ENCODE results near the gene ARRB2. TPM values are rescaled to one million over a fixed set of nuclear protein-coding genes. Genes with fewer than 3 reads are reported as not detected.

ARRB2 gene
- total and polyA plus RNA-seq, 2 donors (not counting 3 experiments of a cell fraction or from before 2014, with no cell fraction given), result 18.6 to 21.3 TPM

DNA sequence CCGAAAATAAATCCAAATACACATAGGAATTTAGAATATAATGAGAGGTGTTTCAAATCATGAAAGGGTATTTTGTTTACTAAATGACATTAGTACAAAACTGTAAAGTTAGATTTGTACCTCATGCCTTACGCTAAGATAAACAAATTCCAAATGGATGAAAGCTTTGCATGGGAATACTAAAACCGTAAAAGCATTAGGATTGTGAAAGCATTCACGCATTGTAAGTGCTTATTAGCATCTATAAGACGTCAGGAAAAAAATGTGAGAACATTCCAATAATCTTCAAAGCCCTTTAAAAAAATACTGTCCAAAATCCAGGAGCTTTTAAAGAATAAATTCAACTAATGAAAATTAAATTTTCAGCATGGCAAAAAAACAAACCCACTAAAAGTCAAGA, 44.1 kb upstream of the ARRB2 start:
- BruUV-seq (replicated peaks), result no TSS peak
- CTCF ChIA-PET, result interaction anchor here (0.8 kb wide), 1 partner anchor 41 kb away, joined by 3 read pairs; no protein-coding TSS in a partner anchor

DNA sequence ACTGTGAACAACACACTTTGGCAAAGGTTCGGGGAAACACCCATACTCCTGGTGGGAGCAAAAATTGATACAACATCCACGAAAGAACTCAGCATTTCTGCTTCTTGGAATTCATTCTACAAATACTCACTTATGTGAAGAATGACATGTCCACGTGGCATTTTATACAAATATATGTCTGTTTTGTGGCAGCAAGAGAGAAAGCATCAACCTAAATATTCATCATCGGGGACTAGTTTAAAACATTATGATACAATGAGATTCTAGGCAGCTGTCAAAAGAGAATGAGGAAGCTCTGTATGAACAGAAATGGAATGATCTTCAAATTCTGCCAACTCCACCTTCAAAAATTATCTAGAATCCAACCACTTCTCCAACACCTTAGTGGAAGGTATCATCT, 43.3 kb upstream of the ARRB2 start:
- H3K4me3 ChIP-seq (replicated peaks in 1 of 3; ENCODE audit: insufficient read depth in 1 of 3, low read depth in 1 of 3, low read length in 3 of 3), result no peak overlapping the region
- BruUV-seq (replicated peaks), result no TSS peak
- H3K27me3 ChIP-seq (ENCODE audit: control insufficient read depth in 2 of 2, insufficient read depth in 2 of 2, low read length in 2 of 2), result peaks cover 3 to 6% of the 10 kb centered on the region in 2 experiments
- peaks cover 4 to 12% of the 10 kb centered on the region in 2 experiments for H3K36me3 ChIP-seq (ENCODE audit: control insufficient read depth in 2 of 2, extremely low read depth in 1 of 2, insufficient read depth in 2 of 2, low read length in 2 of 2)
- H4K20me1 ChIP-seq (replicated peaks; ENCODE audit: control insufficient read depth, extremely low read depth, insufficient read depth, low read length), result no peaks in the 10 kb centered on the region
- TF ChIP-seq EZH2 (IDR thresholded peaks at IDR 0.05; ENCODE audit: borderline replicate concordance, low read depth, low read length, severe bottlenecking), result no peak
- TF ChIP-seq, protein P1, sequence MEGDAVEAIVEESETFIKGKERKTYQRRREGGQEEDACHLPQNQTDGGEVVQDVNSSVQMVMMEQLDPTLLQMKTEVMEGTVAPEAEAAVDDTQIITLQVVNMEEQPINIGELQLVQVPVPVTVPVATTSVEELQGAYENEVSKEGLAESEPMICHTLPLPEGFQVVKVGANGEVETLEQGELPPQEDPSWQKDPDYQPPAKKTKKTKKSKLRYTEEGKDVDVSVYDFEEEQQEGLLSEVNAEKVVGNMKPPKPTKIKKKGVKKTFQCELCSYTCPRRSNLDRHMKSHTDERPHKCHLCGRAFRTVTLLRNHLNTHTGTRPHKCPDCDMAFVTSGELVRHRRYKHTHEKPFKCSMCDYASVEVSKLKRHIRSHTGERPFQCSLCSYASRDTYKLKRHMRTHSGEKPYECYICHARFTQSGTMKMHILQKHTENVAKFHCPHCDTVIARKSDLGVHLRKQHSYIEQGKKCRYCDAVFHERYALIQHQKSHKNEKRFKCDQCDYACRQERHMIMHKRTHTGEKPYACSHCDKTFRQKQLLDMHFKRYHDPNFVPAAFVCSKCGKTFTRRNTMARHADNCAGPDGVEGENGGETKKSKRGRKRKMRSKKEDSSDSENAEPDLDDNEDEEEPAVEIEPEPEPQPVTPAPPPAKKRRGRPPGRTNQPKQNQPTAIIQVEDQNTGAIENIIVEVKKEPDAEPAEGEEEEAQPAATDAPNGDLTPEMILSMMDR (IDR thresholded peaks at IDR 0.05; ENCODE audit: extremely low read depth in 1 of 2, insufficient read depth in 1 of 2, low read depth in 1 of 2, low read length in 2 of 2), result no peak
- TF ChIP-seq POLR2AphosphoS5 (IDR thresholded peaks at IDR 0.05; ENCODE audit: insufficient read depth, low read depth, low read length), result no peak
- no peak for TF ChIP-seq POLR2A (IDR thresholded peaks at IDR 0.05; ENCODE audit: low read depth, low read length)
- no peak for TF ChIP-seq GATA2 (IDR thresholded peaks at IDR 0.05; ENCODE audit: insufficient read depth, insufficient read length, low read depth, low read length)
- no peak for TF ChIP-seq JUN (IDR thresholded peaks at IDR 0.05; ENCODE audit: borderline replicate concordance, insufficient read depth, insufficient read length, low read depth)
- no peak for TF ChIP-seq FOS (IDR thresholded peaks at IDR 0.05; ENCODE audit: borderline replicate concordance, insufficient read depth, low read length)
- no peak for TF ChIP-seq MYC (IDR thresholded peaks at IDR 0.05; ENCODE audit: low read depth, low read length)
- TF ChIP-seq, protein P2, sequence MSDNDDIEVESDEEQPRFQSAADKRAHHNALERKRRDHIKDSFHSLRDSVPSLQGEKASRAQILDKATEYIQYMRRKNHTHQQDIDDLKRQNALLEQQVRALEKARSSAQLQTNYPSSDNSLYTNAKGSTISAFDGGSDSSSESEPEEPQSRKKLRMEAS (IDR thresholded peaks at IDR 0.05; ENCODE audit: insufficient read depth, insufficient read length), result no peak
- no peak for DNase-seq (ENCODE audit: low read depth, low spot score)
- H3K27ac ChIP-seq (ENCODE audit: insufficient read depth, low read depth, low read length), result no peak overlapping the region
- intact Hi-C loops (cut with micrococcal nuclease), result no loop called here
- POLR2A ChIA-PET, result no interaction called here
- H3K4me1 ChIP-seq (ENCODE audit: control insufficient read depth, extremely low read depth, insufficient read depth, low read length), result no peaks in the 10 kb centered on the region
- no peak overlapping the region for H3K4me2 ChIP-seq (ENCODE audit: insufficient read depth, low read length)
- H3K9me1 ChIP-seq (replicated peaks; ENCODE audit: control insufficient read depth, extremely low read depth, insufficient read depth, low read length), result no peaks in the 10 kb centered on the region
- no peak for FAIRE-seq
- dilution Hi-C loops (cut with MboI; ENCODE audit: extremely low pct_ligation_motif_present, low sequenced_read_pairs), result no loop called here
- CTCF ChIA-PET, result no interaction called here
- no peaks in the 10 kb centered on the region for H3K9me3 ChIP-seq (replicated peaks; ENCODE audit: control insufficient read depth, insufficient read depth, low read length)
- H2AFZ ChIP-seq (ENCODE audit: low read depth, low read length), result no peak overlapping the region
- H3K79me2 ChIP-seq (ENCODE audit: control insufficient read depth, insufficient read depth, low read length), result no peaks in the 10 kb centered on the region
- H3K9ac ChIP-seq (replicated peaks; ENCODE audit: extremely low read depth, insufficient read depth, low read length), result no peak overlapping the region

More for the DNA sequence above, 44.1 kb upstream of the ARRB2 start:
- Histone ChIP-seq H3K9me1 (replicated peaks; ENCODE audit: control insufficient read depth, extremely low read depth, insufficient read depth, low read length) (no peaks in the 10 kb centered on the region), H3K4me2 (ENCODE audit: insufficient read depth, low read length) (no peak overlapping the region), H3K4me1 (ENCODE audit: control insufficient read depth, extremely low read depth, insufficient read depth, low read length) (no peaks in the 10 kb centered on the region), H3K9ac (replicated peaks; ENCODE audit: extremely low read depth, insufficient read depth, low read length) (no peak overlapping the region), H3K9me3 (replicated peaks; ENCODE audit: control insufficient read depth, insufficient read depth, low read length) (no peaks in the 10 kb centered on the region), H3K27ac (ENCODE audit: insufficient read depth, low read depth, low read length) (no peak overlapping the region), H4K20me1 (replicated peaks; ENCODE audit: control insufficient read depth, extremely low read depth, insufficient read depth, low read length) (no peaks in the 10 kb centered on the region), H3K4me3 (replicated peaks in 1 of 3; ENCODE audit: insufficient read depth in 1 of 3, low read depth in 1 of 3, low read length in 3 of 3) (no peak overlapping the region), H3K79me2 (ENCODE audit: control insufficient read depth, insufficient read depth, low read length) (no peaks in the 10 kb centered on the region), H2AFZ (ENCODE audit: low read depth, low read length) (no peak overlapping the region), H3K27me3 (ENCODE audit: control insufficient read depth in 2 of 2, insufficient read depth in 2 of 2, low read length in 2 of 2) (peaks cover 3 to 6% of the 10 kb centered on the region in 2 experiments), H3K36me3 (ENCODE audit: control insufficient read depth in 2 of 2, extremely low read depth in 1 of 2, insufficient read depth in 2 of 2, low read length in 2 of 2) (peaks cover 4 to 5% of the 10 kb centered on the region in 2 experiments)
- FAIRE-seq (no peak), DNase-seq (ENCODE audit: low read depth, low spot score) (no peak)
- TF ChIP-seq GATA2 (IDR thresholded peaks at IDR 0.05; ENCODE audit: insufficient read depth, insufficient read length, low read depth, low read length), result no peak
- POLR2A ChIA-PET, result no interaction called here
- intact Hi-C loops (cut with micrococcal nuclease), result no loop called here
- dilution Hi-C loops (cut with MboI; ENCODE audit: extremely low pct_ligation_motif_present, low sequenced_read_pairs), result no loop called here

Data from endothelial cell of umbilical vein (primary cell).